Anterior cingulate cortex (tissue), 58 donors: ENCODE data around the gene NFKBIZ.
"Not testable (repeated sequence)": the region's sequence is repeated elsewhere in the genome, so short reads cannot be mapped to it uniquely, and the experiment has no call there.

Experiments used
- DNase-seq, 58 donors: peaks; one replicate each; lab custom pipeline; 2025; lab: John Stamatoyannopoulos, UW

NFKBIZ gene

DNA sequence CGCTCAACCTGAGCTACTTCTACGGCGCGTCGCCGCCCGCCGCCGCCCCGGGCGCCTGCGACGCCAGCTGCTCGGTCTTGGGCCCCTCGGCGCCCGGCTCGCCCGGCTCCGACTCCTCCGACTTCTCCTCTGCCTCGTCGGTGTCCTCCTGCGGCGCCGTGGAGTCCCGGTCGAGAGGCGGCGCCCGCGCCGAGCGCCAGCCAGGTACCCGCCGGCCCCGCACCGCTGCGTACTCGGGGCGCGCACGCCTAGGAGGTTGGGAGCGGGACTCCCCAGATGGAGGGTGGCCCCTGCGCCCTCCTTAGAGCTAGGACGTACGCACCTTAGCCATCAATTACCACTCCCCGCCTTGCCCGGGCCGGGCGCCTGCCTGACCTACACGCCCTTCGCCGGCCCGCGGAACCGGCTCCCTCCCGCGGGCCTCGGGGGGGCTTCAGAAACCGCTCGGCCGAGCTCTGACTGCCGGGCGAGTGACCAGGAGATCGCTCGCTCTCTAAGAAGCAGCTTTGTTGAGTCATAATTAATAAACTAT, 466 bp downstream of the NFKBIZ start:
- peak in 30 of 58 donors; percentile 16 to 65 (median 46) for DNase-seq

DNA sequence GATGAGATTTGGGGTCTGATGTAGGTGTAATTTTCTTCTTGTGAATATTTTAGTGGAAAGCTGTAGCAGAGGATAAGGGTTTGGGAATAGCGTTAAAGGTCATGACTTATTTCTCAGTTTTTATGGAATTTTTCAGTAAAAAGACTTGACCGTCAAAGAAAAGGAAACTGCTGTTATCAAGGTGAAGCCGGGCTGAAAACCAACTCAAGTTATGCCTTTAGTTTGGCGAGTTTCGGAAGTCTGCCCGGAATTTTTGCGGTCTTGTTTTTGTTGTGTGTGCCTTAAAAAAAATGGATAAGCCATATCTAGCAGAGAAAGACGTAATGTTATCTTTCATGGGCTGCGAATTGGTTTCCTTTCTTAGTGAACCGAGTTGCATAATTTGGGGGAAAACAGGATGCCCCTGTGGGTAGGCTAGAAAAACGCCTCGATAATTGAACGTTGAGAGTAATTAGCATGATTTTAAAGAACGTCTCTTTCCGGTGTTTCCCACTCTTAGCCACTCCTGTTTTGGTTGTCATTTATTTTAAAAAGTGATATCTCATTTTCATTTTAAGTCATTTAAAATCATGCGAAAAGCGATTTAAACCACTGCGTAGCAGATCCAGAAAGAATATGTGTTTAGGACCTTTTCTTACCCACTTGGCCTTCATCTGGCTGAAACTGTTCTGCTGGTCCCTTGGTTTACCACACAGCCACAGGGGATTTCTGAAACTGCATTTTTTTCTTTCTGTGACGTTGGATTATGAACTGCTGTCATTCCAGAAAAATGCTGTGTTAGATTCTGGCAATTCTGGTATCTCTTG, 1.1 kb downstream of the NFKBIZ start:
- no peak for DNase-seq

DNA sequence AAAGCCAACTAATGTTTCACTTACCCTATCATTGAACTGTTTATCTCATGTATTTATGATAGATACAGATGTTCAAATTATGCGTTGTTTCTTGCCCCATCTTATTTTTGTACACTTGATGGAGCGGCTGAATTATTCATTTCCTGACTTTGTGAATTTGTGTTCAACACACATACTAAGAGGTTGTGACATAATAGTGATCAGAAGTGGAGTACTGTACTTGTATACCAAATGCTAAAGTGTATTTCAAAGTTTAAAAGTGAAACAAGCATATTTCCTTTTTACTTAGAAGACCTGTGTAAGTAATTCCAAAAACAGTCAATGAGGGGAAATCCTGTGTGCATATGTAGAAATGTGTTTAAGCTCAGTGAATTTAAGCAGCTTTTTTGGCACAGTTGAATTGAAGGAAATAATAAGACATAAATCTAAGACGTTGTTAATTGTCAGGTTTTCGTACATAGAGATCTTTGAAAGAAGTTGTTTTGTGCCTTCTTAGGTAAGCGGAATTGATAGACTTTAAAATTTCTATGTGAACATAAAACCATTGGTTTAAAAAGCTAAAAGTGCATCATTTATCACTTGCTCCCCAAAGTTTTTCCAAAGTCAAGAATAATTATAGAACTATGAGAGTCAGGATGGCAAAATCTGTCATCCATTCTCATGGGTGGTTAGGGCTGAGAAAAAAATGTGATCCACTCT, 1.9 kb downstream of the NFKBIZ start:
- DNase-seq: no peak

DNA sequence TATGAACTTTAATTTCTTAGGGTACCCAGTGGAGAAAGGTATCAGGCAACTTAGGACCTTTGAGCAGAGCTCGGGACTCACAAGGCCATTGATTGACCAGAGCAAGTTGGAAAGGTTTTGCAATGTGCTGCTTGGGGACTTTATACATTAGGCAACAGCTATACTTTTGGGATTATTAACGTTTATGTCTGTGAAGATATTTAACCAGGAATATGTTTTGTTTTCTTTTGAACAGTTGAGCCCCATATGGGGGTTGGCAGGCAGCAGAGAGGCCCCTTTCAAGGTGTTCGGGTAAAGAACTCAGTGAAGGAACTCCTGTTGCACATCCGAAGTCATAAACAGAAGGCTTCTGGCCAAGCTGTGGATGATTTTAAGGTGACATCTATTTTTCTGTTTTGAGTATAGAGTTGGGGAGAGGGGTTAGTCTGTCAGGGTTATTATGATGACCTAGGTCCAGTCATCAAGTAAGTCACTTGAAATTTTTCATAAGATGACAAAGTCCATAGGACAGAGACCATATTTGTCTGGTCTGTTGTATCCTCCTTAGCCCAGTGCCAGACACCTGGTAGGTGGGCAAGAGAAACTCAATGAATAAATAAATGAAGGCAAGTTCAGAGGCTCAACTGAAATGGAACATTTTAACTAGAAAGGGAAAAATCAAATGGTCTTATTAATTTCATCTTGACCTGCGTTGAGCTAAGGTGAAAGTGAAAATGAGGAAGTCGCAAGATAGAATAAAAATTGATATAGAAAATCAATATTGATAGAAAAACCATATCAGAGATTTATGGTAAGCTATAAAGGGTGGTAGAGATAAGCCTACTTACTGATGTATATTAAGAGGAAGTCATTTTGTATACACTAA, 2.8 kb downstream of the NFKBIZ start:
- no peak for DNase-seq

DNA sequence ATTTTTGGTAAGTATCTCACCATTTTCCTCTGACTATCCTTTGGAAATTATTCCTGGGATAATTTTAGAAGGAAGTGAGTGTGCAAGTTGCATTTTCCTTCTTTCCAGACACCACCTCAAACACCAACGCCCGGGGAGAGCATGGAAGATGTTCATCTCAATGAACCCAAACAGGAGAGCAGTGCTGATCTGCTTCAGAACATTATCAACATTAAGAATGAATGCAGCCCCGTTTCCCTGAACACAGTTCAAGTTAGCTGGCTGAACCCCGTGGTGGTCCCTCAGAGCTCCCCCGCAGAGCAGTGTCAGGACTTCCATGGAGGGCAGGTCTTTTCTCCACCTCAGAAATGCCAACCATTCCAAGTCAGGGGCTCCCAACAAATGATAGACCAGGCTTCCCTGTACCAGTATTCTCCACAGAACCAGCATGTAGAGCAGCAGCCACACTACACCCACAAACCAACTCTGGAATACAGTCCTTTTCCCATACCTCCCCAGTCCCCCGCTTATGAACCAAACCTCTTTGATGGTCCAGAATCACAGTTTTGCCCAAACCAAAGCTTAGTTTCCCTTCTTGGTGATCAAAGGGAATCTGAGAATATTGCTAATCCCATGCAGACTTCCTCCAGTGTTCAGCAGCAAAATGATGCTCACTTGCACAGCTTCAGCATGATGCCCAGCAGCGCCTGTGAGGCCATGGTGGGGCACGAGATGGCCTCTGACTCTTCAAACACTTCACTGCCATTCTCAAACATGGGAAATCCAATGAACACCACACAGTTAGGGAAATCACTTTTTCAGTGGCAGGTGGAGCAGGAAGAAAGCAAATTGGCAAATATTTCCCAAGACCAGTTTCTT, 3.9 kb downstream of the NFKBIZ start:
- DNase-seq: no peak

DNA sequence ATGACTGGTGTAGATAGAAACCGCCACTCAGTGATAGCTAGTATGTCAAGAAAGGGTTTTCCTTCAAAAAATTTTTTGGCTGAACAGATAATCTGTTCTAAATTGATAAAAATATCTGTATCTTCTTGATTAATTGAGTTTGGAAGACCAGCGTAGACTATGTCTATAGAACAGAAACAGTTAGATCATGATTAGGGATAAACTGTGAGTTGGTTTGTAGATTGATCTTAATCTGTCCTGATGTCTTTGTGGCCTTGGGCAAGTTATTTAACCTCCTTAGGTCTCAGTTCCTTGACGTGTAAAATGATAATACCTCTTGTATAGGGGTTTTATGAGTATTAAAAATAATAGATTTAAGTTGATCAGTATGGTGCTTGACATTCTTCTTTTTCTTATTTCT, 4.7 kb downstream of the NFKBIZ start:
- DNase-seq: no peak

DNA sequence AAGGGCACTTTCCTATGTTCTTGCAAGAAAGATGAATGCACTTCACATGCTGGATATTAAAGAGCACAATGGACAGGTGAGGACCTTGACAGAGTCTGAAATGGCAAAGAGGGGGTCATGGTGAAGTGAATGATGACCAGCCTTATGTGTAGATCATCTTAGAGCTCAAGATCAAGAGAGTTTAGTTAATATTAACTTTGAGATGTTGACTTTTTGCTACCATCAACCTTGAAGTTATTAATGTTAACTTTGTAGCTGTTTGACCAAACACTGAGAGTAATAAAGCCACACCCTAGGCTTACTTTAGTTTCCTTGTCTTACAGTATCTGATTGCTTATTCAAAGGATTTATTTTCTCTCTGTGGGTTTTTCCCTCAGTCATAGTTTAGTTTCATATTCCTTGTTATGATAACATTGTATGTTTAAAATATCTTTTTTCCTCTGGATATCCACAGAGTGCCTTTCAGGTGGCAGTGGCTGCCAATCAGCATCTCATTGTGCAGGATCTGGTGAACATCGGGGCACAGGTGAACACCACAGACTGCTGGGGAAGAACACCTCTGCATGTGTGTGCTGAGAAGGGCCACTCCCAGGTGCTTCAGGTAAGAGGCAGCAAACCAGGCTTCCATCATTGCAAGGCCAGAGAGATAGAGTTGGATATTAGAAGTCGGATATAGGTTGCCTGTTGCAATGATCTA, 5.4 kb downstream of the NFKBIZ start:
- no peak for DNase-seq

DNA sequence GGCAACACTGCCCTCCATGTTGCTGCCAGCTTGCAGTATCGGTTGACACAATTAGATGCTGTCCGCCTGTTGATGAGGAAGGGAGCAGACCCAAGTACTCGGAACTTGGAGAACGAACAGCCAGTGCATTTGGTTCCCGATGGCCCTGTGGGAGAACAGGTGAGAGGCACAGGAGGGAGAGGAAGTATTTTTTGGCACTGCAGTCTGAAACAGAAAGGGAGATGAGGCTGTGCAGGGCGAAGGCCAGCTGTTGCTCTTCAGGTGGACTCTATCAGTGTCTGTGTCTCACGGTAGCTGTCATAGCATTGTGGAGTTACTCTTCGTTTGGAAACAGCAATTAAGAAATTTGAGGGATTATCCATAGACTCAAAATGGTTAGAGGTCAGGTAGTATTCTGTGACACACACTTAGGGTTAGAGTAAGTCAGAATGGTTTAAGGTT, 8.0 kb downstream of the NFKBIZ start:
- peak in 4 of 58 donors; percentile 3 to 7 (median 6) for DNase-seq

DNA sequence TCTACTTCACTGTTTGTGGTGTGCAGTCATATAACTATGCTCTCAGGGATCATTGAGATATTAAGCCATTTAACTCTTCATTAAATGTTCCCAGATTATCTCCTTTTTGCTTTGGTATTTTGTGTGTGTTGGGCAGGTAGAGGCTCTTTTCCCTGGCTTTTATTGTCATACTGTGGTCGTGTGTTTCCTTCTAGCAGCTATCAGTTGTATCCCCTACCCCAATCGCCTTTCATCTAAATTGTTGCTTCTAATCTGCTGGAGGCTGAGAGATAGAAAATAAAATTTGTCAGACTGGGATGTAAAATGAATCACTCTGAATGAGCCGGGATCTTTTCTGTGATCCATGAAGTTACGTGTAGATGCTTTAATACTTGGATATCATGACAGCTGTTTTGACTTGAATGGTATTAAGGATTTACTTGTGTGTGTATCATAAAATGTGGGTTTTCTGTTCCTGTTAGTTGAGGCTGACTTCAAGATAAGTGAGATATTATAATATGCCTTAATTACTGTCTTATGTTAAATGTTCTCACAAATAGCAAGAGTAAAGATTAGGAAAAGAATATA, 9.2 kb downstream of the NFKBIZ start:
- no peak for DNase-seq

DNA sequence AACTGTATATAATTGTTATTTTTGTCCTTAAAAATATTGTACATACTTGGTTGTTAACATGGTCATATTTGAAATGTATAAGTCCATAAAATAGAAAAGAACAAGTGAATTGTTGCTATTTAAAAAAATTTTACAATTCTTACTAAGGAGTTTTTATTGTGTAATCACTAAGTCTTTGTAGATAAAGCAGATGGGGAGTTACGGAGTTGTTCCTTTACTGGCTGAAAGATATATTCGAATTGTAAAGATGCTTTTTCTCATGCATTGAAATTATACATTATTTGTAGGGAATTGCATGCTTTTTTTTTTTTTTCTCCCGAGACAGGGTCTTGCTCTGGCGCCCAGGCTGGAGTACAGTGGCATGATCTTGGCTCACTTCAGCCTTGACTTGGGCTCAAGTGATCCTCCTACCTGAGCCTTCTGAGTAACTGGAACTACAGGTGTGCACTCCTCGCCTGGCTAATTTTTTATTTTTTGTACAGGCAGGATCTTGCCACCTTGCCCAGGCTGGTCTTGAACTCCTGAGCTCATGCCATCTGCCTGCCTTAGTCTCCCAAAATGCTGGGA, 10.7 kb downstream of the NFKBIZ start:
- DNase-seq: no peak

DNA sequence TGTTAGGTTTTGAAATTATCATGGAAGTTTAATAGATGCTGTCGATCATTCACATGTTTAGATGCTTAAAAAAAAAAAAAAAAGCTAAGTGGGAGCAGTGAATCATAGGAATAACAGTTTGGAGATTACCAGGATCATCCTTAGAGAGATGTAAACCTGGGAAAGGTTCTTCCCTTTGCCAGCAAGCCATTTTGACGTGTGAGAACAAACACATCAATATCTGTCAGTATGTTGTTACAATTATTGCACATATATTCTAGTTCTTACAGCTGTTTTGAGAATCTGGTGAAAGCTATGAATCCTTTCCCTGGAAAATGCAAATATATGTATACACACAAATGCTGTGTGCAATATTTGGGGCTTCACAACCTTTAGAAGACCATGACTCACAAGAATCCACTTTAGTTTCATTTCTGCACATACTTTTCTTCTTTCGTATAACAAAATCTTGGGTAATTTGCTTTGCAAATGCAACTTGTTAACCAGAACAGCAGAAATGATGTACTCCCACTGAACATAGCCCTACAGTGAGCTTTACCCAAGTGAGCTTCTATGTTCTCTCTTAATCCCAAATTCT, 12.0 kb downstream of the NFKBIZ start:
- DNase-seq: no peak

DNA sequence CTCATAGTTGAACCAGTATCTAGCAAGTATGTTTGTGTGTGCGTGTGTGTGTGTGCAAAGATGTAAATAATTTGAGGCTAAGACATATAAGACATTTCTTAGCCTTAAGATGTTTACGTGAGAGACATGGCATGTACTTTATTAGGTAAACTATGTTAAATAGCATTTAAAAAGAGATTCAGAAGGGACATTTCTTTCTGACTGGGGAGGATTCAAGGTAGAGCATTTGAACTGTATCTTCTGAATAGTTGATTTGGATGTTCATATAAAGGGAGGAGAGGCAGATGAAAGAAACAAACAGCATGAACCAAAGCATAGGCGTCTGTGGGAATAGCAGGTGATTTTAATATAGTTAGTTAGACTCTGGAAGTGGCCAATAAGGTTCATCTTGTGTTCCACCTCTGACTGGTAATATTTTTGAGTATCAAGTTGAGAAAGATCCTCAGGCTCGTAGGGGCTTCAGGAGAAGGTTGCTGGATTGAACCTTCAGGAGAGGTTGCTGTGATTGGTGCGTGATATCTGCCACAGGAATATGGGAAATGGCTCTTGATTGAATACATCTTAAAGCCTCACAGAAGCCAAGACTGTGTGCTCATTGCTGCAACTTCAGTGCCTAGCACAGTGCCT, 12.6 kb downstream of the NFKBIZ start:
- DNase-seq: no peak

DNA sequence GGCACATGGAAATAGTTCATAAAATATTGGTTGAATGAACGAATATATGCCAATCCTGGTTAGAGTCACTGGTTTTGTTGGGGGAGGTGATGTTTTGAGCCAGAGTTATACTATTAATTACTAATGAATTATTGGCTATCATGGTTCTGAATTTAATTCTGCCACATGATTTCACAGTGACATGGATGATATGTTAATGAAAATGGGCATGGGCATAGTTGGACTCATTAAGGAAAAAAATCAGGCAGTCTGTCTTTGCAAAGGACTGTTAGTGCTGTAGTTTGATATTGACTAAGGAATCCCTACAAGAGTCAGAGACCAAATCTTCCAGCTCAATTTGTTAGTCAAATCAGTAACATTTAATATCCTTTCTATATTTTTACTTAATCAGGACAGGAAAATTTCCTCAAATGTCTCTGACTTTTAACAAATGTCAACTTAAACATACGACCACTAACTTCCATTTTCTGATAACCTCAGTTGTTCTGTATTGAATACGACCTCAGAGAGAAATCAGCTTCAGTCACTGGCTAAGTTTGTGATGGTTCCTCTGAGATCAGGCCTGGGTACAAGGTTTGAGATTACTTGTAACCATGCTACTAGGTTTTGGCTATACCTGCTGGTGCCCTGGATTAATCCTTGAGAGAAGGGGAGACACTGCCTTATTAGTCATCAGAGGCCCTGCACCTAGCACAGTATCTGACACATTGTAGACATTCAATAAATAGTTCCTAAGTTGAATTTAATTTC, 13.3 kb downstream of the NFKBIZ start:
- DNase-seq: no peak

DNA sequence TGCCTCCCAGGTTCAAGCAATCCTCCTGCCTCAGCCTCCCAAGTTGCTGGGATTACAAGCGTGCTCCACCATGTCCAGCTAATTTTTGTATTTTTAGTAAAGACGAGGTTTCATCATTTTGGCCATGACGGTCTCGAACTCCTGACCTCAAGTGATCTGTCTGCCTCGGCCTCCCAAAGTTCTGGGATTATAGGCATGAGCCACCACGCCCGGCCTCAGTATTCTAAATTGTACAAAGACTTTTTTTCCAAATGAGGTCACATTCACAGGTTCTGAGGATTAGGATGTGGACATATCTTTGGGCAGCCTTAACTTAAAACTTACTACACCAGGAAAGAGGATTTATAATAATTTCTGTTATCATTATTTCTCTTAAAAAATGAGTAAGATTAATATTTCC, 15.6 kb downstream of the NFKBIZ start:
- DNase-seq: not testable (repeated sequence)

DNA sequence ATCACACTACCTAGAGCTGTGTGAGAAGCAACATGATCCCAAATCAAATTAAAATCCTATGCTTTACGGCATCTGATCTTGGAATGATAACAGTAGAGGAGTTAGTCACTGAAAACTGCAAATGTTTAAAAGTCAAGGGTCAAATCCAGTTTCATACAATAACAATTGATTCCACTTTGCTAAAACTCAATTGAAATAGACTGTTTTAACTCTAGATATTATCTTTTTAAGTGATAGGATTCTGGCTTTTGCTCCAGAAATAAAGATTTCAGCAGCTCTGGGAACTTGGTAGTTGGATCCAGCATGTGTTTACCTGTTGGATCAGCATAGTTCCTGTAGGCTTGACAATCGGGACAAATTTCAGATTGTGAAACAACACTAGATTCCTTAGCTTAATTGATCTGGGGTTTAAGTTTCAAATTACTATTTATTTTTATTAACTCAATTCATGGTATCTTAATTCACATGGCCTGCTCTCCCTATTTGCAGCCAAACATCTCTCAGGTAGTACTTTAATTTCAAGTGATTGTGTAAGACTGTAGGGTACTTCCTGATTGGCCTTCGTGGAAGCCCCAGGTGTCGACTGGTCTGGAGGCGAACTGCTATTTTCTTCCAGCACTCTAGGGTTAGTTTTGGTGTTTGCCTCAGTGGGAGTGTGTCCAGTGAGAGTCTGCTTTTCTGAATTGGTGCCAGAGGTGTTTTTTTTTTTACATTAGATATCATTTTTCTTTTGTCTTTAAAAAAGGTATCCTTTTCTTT, 16.6 kb downstream of the NFKBIZ start:
- no peak for DNase-seq

DNA sequence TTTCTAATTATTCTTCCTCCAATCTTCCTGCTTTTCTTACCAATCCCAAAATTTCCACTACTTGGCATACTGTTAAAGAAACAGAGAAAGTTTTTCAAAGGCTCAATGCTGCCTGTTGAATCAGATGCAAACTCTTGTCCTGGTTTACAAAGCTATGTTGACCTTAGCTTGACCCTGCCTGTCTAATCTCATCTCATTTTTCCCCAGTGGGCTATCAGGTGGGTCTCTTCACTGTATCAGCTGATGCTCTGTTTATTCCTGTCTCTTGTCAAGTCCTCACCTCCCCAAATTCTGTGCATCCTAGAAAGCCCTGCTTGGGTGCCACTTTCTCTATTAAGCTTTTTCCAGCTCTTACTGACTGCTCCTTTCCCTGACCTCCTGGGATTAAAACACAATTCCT, 18.2 kb downstream of the NFKBIZ start:
- no peak for DNase-seq
